HepG2 (cell line): ENCODE measurements around the gene NUDT22. TPM values are rescaled to one million over a fixed set of nuclear protein-coding genes. Genes with fewer than 3 reads are reported as not detected.

Experiments used
- BHLHE40 ChIP-seq: IDR thresholded peaks from 2 replicates; pipeline ENCODE4 v1.6.1; 2011; ENCODE audit warnings: low read length, improper control_type of control experiment
- CCDC6 ChIP-seq: sonication (generic); formaldehyde crosslinking; IDR thresholded peaks from 2 replicates; pipeline ENCODE4 v1.8.1; 2022; ENCODE audit warnings: mild to moderate bottlenecking, missing genetic modification reagents, moderate library complexity
- DNMT1 ChIP-seq: sonication (generic); formaldehyde crosslinking; IDR thresholded peaks from 2 replicates; pipeline ENCODE4 v1.5.1; 2020; ENCODE audit warnings: mild to moderate bottlenecking, missing genetic modification reagents
- DNMT3B ChIP-seq: conservative IDR thresholded peaks from 2 replicates; pipeline ENCODE4 v1.6.1; 2016; ENCODE audit warnings: missing biosample characterization, control low read depth
- GLI4 ChIP-seq: sonication (generic); formaldehyde crosslinking; IDR thresholded peaks from 2 replicates; pipeline ENCODE4 v1.5.1; 2020; ENCODE audit warnings: missing genetic modification reagents, mild to moderate bottlenecking, moderate library complexity, borderline replicate concordance
- HNRNPUL1 ChIP-seq: fragments of 200-400 bp; formaldehyde crosslinking; IDR thresholded peaks from 2 replicates; pipeline ENCODE4 v1.6.1; 2017; ENCODE audit warnings: low read depth, mild to moderate bottlenecking, low read length, moderate library complexity
- IKZF1 ChIP-seq: fragments of 450-650 bp; IDR thresholded peaks from 2 replicates; pipeline ENCODE4 v1.7.1; 2016
- KDM5A ChIP-seq: fragments of 200-600 bp; sonication (generic); IDR thresholded peaks from 2 replicates; pipeline ENCODE4 v1.7.0; 2018; ENCODE audit warnings: antibody characterized with exemption, mild to moderate bottlenecking, low read length, borderline replicate concordance
- MAFK ChIP-seq, 2 experiments: IDR thresholded peaks in 1 of 2; conservative IDR thresholded peaks in 1 of 2; 2 replicates each; pipeline ENCODE4 v1.6.1; 2011; ENCODE audit warnings: improper control_type of control experiment in 2 of 2, low read length in 2 of 2
- ONECUT2 ChIP-seq: sonication (generic); formaldehyde crosslinking; IDR thresholded peaks from 2 replicates; pipeline ENCODE4 v1.4.0; 2020; ENCODE audit warnings: missing genetic modification reagents
- POLR2AphosphoS2 ChIP-seq: IDR thresholded peaks from 2 replicates; pipeline ENCODE4 v1.6.1; 2011; ENCODE audit warnings: low read depth, low read length, improper control_type of control experiment
- RAD51 ChIP-seq: fragments of 450-650 bp; IDR thresholded peaks from 2 replicates; pipeline ENCODE4 v1.6.1; 2016; ENCODE audit warnings: borderline replicate concordance
- SP2 ChIP-seq: sonication (generic); formaldehyde crosslinking; IDR thresholded peaks from 2 replicates; pipeline ENCODE4 v1.5.1; 2020; ENCODE audit warnings: mild to moderate bottlenecking, missing genetic modification reagents
- ZBTB38 ChIP-seq: sonication (generic); formaldehyde crosslinking; IDR thresholded peaks from 2 replicates; pipeline ENCODE4 v1.5.1; 2020; ENCODE audit warnings: mild to moderate bottlenecking, missing genetic modification reagents
- ZFY ChIP-seq: sonication (generic); formaldehyde crosslinking; IDR thresholded peaks from 2 replicates; pipeline ENCODE4 v1.4.0; 2020; ENCODE audit warnings: missing genetic modification reagents
- ZNF451 ChIP-seq: sonication (generic); formaldehyde crosslinking; IDR thresholded peaks from 2 replicates; pipeline ENCODE4 v1.5.0; 2020; ENCODE audit warnings: mild to moderate bottlenecking, missing genetic modification reagents
- ZNF510 ChIP-seq: sonication (generic); formaldehyde crosslinking; IDR thresholded peaks from 2 replicates; pipeline ENCODE4 v1.4.0; 2020; ENCODE audit warnings: low read depth, mild to moderate bottlenecking, missing genetic modification reagents
- ZNF574 ChIP-seq: sonication (generic); formaldehyde crosslinking; IDR thresholded peaks from 2 replicates; pipeline ENCODE4 v1.4.0; 2020; ENCODE audit warnings: missing genetic modification reagents
- polyA plus RNA-seq, 8 experiments: library from polyadenylated mRNA; depleted of rRNA in 3 of 8; stranded (reverse) in 7 of 8; unstranded in 1 of 8; fragments of >200 nt; fragmentation: Illumina TruSeq in 4 of 8; extraction: Trizol in 4 of 8; gene quantifications; 2 replicates each; pipeline versions ENCODE4 v1.2.1 to v1.2.3, GENCODE V29; 2011 to 2016; ENCODE audit warnings: low read depth in 4 of 8, missing spikeins in 1 of 8, mixed read lengths in 1 of 8; ENCODE audit not compliant: insufficient read depth in 1 of 8
- total RNA-seq, 5 experiments: library from RNA; depleted of rRNA; stranded (reverse); fragments of >200 nt; fragmentation: Illumina TruSeq; extraction: Trizol; gene quantifications; 2 replicates each; pipeline ENCODE4 v1.2.3, GENCODE V29; 2016; ENCODE audit warnings: low read depth in 1 of 5
- TF ChIP-seq, protein P1 (sequence below): sonication (generic); formaldehyde crosslinking; conservative IDR thresholded peaks from 2 replicates; pipeline ENCODE4 v1.8.1; 2023; ENCODE audit warnings: missing genetic modification reagents
- TF ChIP-seq, protein P2 (sequence below), 2 experiments: sonication (generic) in 1 of 2; formaldehyde crosslinking in 1 of 2; IDR thresholded peaks; 2 replicates each; pipeline versions ENCODE4 v1.5.1 to v1.6.1; 2011 to 2020; ENCODE audit warnings: borderline replicate concordance in 1 of 2, low read depth in 1 of 2, low read length in 1 of 2, mild to moderate bottlenecking in 1 of 2, missing genetic modification reagents in 1 of 2, moderate library complexity in 1 of 2
- TF ChIP-seq, protein P3 (sequence below): sonication (generic); formaldehyde crosslinking; IDR thresholded peaks from 2 replicates; pipeline ENCODE4 v1.4.0; 2020; ENCODE audit warnings: mild to moderate bottlenecking, missing genetic modification reagents

NUDT22 gene
- total and polyA plus RNA-seq, 2 of the 13 experiments (the other 11 are each of a cell fraction or from before 2014, with no cell fraction given), result 33.5 to 39.8 TPM

DNA sequence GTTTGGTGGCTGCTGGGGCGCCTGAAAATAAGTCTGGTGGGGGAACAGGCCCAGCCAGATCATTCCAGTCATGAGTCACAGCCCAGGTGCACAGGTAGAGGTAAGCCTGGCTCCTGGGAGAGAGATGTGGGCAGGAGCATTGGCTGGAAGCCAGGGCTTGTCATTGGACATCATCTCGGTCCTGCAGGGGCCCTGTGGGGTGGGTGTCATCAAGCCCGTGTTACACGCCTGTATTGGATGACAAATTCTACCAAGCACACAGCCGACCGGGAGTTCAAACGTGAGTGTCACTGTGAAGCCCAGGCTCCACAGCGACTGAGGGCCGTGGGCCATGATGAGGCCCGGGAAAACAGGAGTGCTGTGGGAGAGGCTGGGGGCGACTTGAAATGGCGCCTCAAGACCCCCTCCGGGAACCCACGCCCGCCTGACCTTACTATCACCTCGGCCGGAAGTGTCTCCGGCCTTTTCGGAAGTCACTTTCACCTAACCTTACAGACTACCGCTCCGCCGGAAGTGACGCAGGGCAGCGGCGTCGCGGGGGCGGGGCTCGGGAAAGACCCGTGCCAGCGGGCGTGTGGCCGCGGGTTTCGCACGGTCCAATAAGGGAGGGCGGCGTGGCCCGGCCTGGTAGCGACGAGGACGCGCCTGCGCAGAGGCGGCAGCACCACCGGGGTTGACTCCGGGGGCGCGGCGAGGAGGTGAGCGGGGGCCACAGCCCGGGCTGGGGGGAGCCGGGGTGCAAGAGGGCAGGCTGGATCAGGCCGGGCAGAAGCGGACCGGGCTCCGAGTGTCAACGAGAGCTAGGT lies 14.6 kb downstream of the NUDT22 start, which contains the start of gene FKBP2 (continued):
- TF ChIP-seq HNRNPUL1 (no peak), IKZF1 (no peak), ZBTB38 (CRISPR knock-in tag) (no peak), SP2 (CRISPR knock-in tag) (peak; percentile 79), ZNF451 (CRISPR knock-in tag) (peak; percentile 82), ZFY (CRISPR knock-in tag) (peak; percentile 67), CCDC6 (peak; percentile 55; the same call in 1 of the 2 replicates), POLR2AphosphoS2 (0 out of 2 replicates have a peak, but pooled peaks have one; percentile 51), ZNF574 (CRISPR knock-in tag) (peak; percentile 88), ZNF510 (no peak; the same call in 1 of the 2 replicates), BHLHE40 (peak; percentile 87), RAD51 (no peak), MAFK (conservative IDR thresholded peaks at IDR 0.05 in 1 of 2, IDR thresholded peaks at IDR 0.05 in 1 of 2; ENCODE audit: low read length in 2 of 2) (no peak), KDM5A (peak; percentile 69; the same call in 1 of the 2 replicates), DNMT1 (CRISPR knock-in tag) (peak; percentile 80), ONECUT2 (no peak), DNMT3B (CRISPR knock-in tag) (no peak), GLI4 (peak; percentile 68; the same call in 1 of the 2 replicates)
- TF ChIP-seq, protein P1, sequence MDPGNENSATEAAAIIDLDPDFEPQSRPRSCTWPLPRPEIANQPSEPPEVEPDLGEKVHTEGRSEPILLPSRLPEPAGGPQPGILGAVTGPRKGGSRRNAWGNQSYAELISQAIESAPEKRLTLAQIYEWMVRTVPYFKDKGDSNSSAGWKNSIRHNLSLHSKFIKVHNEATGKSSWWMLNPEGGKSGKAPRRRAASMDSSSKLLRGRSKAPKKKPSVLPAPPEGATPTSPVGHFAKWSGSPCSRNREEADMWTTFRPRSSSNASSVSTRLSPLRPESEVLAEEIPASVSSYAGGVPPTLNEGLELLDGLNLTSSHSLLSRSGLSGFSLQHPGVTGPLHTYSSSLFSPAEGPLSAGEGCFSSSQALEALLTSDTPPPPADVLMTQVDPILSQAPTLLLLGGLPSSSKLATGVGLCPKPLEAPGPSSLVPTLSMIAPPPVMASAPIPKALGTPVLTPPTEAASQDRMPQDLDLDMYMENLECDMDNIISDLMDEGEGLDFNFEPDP, result no peak
- TF ChIP-seq, protein P2, sequence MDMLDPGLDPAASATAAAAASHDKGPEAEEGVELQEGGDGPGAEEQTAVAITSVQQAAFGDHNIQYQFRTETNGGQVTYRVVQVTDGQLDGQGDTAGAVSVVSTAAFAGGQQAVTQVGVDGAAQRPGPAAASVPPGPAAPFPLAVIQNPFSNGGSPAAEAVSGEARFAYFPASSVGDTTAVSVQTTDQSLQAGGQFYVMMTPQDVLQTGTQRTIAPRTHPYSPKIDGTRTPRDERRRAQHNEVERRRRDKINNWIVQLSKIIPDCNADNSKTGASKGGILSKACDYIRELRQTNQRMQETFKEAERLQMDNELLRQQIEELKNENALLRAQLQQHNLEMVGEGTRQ (IDR thresholded peaks at IDR 0.05; ENCODE audit: low read depth, low read length), result no peak
- TF ChIP-seq, protein P2 (CRISPR knock-in tag; IDR thresholded peaks at IDR 0.05; ENCODE audit: borderline replicate concordance), result no peak
- TF ChIP-seq, protein P3, sequence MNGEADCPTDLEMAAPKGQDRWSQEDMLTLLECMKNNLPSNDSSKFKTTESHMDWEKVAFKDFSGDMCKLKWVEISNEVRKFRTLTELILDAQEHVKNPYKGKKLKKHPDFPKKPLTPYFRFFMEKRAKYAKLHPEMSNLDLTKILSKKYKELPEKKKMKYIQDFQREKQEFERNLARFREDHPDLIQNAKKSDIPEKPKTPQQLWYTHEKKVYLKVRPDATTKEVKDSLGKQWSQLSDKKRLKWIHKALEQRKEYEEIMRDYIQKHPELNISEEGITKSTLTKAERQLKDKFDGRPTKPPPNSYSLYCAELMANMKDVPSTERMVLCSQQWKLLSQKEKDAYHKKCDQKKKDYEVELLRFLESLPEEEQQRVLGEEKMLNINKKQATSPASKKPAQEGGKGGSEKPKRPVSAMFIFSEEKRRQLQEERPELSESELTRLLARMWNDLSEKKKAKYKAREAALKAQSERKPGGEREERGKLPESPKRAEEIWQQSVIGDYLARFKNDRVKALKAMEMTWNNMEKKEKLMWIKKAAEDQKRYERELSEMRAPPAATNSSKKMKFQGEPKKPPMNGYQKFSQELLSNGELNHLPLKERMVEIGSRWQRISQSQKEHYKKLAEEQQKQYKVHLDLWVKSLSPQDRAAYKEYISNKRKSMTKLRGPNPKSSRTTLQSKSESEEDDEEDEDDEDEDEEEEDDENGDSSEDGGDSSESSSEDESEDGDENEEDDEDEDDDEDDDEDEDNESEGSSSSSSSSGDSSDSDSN (CRISPR knock-in tag), result peak; percentile 30; the same call in 1 of the 2 replicates
